GM19463 (cell line): ENCODE results near the gene ARL6IP5.

Experiments used
- ATAC-seq: cut with Tn5 transposase; IDR thresholded peaks from one replicate; pipeline ENCODE4 v1.9.1; 2021; ENCODE audit warnings: mild to moderate bottlenecking, moderate library complexity; ENCODE audit not compliant: unreplicated experiment

ARL6IP5 gene

GRCh38 chr3:69084326-69085167 lies at the start of gene ARL6IP5:
Gene ARL6IP5, plus strand, starts transcription at chr3:69084937. Its CDS starts 111 bp downstream, at chr3:69085048.
- peak; percentile 37 for ATAC-seq

- ATAC-seq = no peak
Measured at GRCh38 chr3:69044608-69045007, 40.1 kb upstream of the ARL6IP5 start.

GRCh38 chr3:69048990-69049389 lies 35.7 kb upstream of the ARL6IP5 start:
- ATAC-seq = no peak

GRCh38 chr3:69051756-69052471 lies 32.8 kb upstream of the ARL6IP5 start, which contains the start of gene TMF1:
Gene TMF1, minus strand, starts transcription at chr3:69052333. Its CDS starts 247 bp downstream, at chr3:69052086.
- peak; percentile 95 for ATAC-seq

GRCh38 chr3:69052472-69052898 lies 32.3 kb upstream of the ARL6IP5 start:
- no peak for ATAC-seq

- ATAC-seq = peak; percentile 98
Measured at GRCh38 chr3:69058180-69058946, 26.4 kb upstream of the ARL6IP5 start.

GRCh38 chr3:69058947-69059224 lies 25.9 kb upstream of the ARL6IP5 start:
- no peak for ATAC-seq

- no peak for ATAC-seq
Measured at GRCh38 chr3:69059688-69060087, 25.0 kb upstream of the ARL6IP5 start.

- ATAC-seq = no peak
Measured at GRCh38 chr3:69063636-69064035, 21.1 kb upstream of the ARL6IP5 start.

GRCh38 chr3:69065318-69065964 lies 19.3 kb upstream of the ARL6IP5 start:
- no peak for ATAC-seq

- ATAC-seq = no peak
Measured at GRCh38 chr3:69066121-69066520, 18.6 kb upstream of the ARL6IP5 start.

GRCh38 chr3:69072928-69073327 lies 11.8 kb upstream of the ARL6IP5 start:
- no peak for ATAC-seq

- ATAC-seq = peak; percentile 13
Measured at GRCh38 chr3:69079269-69080159, 5.2 kb upstream of the ARL6IP5 start.

- ATAC-seq = peak; percentile 45
Measured at GRCh38 chr3:69080233-69080920, 4.4 kb upstream of the ARL6IP5 start, which contains the start of gene UBA3. Gene UBA3, minus strand, starts transcription at chr3:69080365. Its CDS starts 12 bp downstream, at chr3:69080353.

GRCh38 chr3:69081583-69082262 lies 3.0 kb upstream of the ARL6IP5 start:
- no peak for ATAC-seq

- ATAC-seq = no peak
Measured at GRCh38 chr3:69082361-69082760, 2.4 kb upstream of the ARL6IP5 start.

GRCh38 chr3:69082805-69083204 lies 1.9 kb upstream of the ARL6IP5 start:
- peak; percentile 52 for ATAC-seq

GRCh38 chr3:69085168-69085832 lies 563 bp downstream of the ARL6IP5 start:
- no peak for ATAC-seq
